Stimulated activated naive CD8-positive, alpha-beta T cell treated with anti-CD3 and anti-CD28 coated beads, Interleukin-15, Interleukin-2, amounts not matched to agents 100 ng/mL and 50 ng/mL, for 24 hours (primary cell): ENCODE data around the gene PYGL.
"Not testable (repeated sequence)": the region's sequence is repeated elsewhere in the genome, so short reads cannot be mapped to it uniquely, and the experiment has no call there.

Experiments
- H3K27ac Mint-ChIP-seq: one replicate; pipeline ENCODE4 v1.8.0; 2021; ENCODE audit warnings: mild to moderate bottlenecking, mixed read lengths
- H3K27me3 Mint-ChIP-seq: one replicate; pipeline ENCODE4 v1.8.0; 2021; ENCODE audit warnings: mixed read lengths
- H3K36me3 Mint-ChIP-seq: one replicate; pipeline ENCODE4 v1.8.0; 2021; ENCODE audit warnings: low read depth, mixed read lengths
- H3K4me1 Mint-ChIP-seq: one replicate; pipeline ENCODE4 v1.8.0; 2021; ENCODE audit warnings: low read depth, mixed read lengths
- H3K4me3 Mint-ChIP-seq: one replicate; pipeline ENCODE4 v1.8.0; 2021; ENCODE audit warnings: mild to moderate bottlenecking, mixed read lengths
- H3K9me3 Mint-ChIP-seq: one replicate; pipeline ENCODE4 v1.8.0; 2021; ENCODE audit warnings: mixed read lengths

PYGL gene

DNA sequence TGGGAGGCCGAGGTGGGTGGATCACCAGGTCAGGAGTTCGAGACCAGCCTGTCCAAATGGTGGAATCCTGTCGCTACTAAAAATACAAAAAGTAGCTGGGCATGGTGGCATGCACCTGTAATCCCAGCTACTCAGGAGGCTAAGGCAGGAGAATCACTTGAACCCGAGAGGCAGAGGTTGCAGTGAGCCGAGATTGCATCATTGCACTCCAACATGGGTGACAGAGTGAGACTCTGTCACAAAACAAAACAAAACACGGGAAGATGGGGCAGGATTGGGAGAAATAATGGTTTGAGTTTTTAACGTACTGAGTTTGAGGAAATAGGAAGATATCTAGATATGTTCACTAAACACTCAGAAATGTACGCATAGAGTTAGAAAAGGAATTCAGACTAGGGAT, 2.6 kb downstream of the PYGL start:
- H3K9me3 Mint-ChIP-seq, H3K4me3 Mint-ChIP-seq, H3K36me3 Mint-ChIP-seq, H3K27ac Mint-ChIP-seq: not testable (repeated sequence)
- peaks cover 53% of the 10 kb centered on the region for H3K27me3 Mint-ChIP-seq
- peaks cover 11% of the 10 kb centered on the region for H3K4me1 Mint-ChIP-seq

DNA sequence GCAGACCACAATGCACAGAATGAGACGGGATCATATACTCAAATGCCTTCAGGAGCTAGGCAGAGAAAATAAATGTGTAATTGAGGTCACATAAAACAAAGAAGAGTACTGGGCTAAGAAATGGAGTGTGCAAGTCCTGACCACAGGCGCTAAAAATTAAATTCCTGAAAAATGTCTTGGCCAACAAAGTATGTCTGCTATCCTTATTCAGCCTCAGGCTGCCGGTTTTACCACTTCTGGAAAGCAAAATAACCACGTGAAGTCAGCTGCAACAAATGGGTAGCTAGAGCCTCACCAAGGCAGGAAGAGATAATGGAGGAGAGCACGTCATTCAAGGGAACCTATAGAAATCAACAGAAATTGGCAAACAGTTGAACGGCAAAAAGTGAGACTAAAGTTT, 3.1 kb downstream of the PYGL start:
- Mint-ChIP-seq H3K4me1 (peaks cover 11% of the 10 kb centered on the region), H3K27me3 (peaks cover 53% of the 10 kb centered on the region), H3K36me3 (no peaks in the 10 kb centered on the region), H3K4me3 (no peak overlapping the region), H3K9me3 (no peaks in the 10 kb centered on the region), H3K27ac (no peak overlapping the region)

DNA sequence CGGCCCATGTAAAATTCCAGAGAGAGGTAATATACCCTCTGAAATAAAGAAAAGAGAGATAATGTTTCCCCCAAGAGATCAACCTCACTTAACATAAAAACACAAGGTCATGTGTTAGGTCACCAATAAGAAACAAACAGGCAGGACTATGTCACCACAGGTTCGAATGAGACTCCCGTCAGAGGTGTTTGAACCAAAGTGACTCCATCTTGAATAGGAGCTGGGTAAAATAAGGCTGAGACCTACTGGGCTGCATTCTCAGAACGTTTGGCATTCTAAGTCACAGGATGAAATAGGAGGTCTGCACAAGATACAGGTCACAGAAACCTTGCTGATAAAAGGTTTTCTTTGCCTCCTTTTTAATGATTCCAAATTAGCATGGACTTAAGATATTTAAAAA, 6.5 kb downstream of the PYGL start:
- H3K27ac Mint-ChIP-seq, result no peak overlapping the region
- no peaks in the 10 kb centered on the region for H3K36me3 Mint-ChIP-seq
- peaks cover 38% of the 10 kb centered on the region for H3K27me3 Mint-ChIP-seq
- H3K9me3 Mint-ChIP-seq, result no peaks in the 10 kb centered on the region
- no peaks in the 10 kb centered on the region for H3K4me1 Mint-ChIP-seq
- no peak overlapping the region for H3K4me3 Mint-ChIP-seq

GRCh38 chr14:50937325-50937724, 7.0 kb downstream of the PYGL start:
- H3K4me3 Mint-ChIP-seq, result no peak overlapping the region
- H3K27ac Mint-ChIP-seq, result no peak overlapping the region
- H3K36me3 Mint-ChIP-seq, result no peaks in the 10 kb centered on the region
- no peaks in the 10 kb centered on the region for H3K4me1 Mint-ChIP-seq
- H3K27me3 Mint-ChIP-seq, result peaks cover 35% of the 10 kb centered on the region
- H3K9me3 Mint-ChIP-seq, result no peaks in the 10 kb centered on the region

GRCh38 chr14:50936882-50937281, 7.4 kb downstream of the PYGL start:
- Mint-ChIP-seq H3K27me3 (peaks cover 31% of the 10 kb centered on the region), H3K4me1 (no peaks in the 10 kb centered on the region), H3K4me3 (no peak overlapping the region), H3K9me3 (no peaks in the 10 kb centered on the region), H3K36me3 (no peaks in the 10 kb centered on the region), H3K27ac (no peak overlapping the region)

- H3K36me3 Mint-ChIP-seq, result no peaks in the 10 kb centered on the region
Observed at GRCh38 chr14:50936016-50936340, 8.3 kb downstream of the PYGL start.

DNA sequence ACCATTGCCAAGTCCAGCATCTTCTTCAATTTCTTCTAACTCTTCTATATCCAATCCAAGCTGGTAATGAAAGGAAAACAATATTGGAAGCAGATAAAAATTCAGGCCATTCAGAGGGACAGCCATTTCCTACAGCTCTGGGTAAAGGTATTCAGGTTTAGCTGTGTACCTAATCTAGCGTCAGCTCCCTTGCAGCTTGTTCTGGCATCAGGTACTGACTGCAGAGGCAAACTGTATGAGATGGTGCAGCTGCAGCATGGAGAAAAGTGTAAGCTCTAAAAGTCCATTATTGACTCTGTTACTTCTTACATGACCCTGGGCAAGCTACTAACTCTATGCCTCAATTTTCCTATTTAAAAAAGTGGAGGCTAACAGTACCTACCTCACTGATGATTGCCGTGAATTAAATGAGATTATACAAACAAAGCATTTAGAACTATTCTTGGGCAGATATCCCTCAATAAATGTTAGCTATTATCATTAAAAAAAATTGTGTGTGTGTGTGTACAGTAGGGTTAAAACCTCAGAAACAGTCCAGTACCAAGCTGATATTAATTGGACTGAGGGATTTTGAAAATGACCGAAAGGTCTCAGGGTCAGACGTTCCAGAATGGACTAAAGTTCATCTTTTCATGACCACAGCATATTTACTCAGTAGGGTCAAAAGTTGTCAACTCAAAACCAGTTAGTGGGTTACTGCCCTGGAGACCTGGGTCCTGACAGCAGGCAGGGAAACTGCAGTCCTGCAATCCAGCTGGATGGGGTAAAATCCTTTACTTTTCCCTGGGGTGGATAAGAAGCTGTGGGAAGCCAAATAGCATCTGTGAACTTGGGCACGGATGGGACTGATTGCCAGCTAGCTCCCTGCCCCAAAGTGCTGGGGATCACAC, 8.9 kb downstream of the PYGL start:
- Mint-ChIP-seq H3K27me3 (peaks cover 19% of the 10 kb centered on the region), H3K4me1 (no peaks in the 10 kb centered on the region), H3K36me3 (no peaks in the 10 kb centered on the region)

More at GRCh38 chr14:50936016-50936340, 8.3 kb downstream of the PYGL start:
- H3K27ac Mint-ChIP-seq, result no peak overlapping the region
- no peak overlapping the region for H3K4me3 Mint-ChIP-seq
- H3K4me1 Mint-ChIP-seq, result no peaks in the 10 kb centered on the region
- H3K9me3 Mint-ChIP-seq, result no peaks in the 10 kb centered on the region
- H3K27me3 Mint-ChIP-seq, result peaks cover 24% of the 10 kb centered on the region

GRCh38 chr14:50932592-50933495, 11.4 kb downstream of the PYGL start:
- H3K27ac Mint-ChIP-seq, result no peak overlapping the region
- H3K4me1 Mint-ChIP-seq, result no peaks in the 10 kb centered on the region
- H3K9me3 Mint-ChIP-seq, result no peaks in the 10 kb centered on the region
- H3K36me3 Mint-ChIP-seq, result no peaks in the 10 kb centered on the region
- H3K27me3 Mint-ChIP-seq, result peaks cover 13% of the 10 kb centered on the region
- H3K4me3 Mint-ChIP-seq, result no peak overlapping the region

More for the DNA sequence above, 8.9 kb downstream of the PYGL start:
- Mint-ChIP-seq H3K4me3 (no peak overlapping the region), H3K9me3 (no peaks in the 10 kb centered on the region), H3K27ac (no peak overlapping the region)

DNA sequence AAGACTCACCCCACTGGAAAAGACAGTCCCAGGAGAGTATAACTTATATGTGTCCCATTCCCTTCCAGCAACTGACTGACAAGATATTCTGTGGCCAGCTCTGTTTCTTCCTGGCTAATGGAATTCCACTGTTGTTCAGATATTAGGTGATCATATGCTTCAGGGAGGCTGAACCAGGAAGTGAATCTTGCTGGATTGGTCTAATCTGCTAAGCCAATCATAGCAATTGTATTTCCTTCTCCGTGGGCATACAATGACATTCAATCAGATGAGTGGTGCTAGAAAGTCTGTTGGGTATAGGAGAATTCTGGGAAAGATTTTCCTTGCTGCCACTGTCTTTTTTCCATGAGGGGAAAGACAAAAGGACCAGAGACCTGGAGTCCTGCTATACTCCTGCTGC, 12.1 kb downstream of the PYGL start:
- Mint-ChIP-seq H3K4me1 (no peaks in the 10 kb centered on the region), H3K27ac (no peak overlapping the region), H3K4me3 (no peak overlapping the region), H3K27me3 (peaks cover 9% of the 10 kb centered on the region), H3K36me3 (no peaks in the 10 kb centered on the region), H3K9me3 (no peaks in the 10 kb centered on the region)

- H3K4me1 Mint-ChIP-seq, result no peaks in the 10 kb centered on the region
- no peaks in the 10 kb centered on the region for H3K36me3 Mint-ChIP-seq
- no peak overlapping the region for H3K27ac Mint-ChIP-seq
- H3K4me3 Mint-ChIP-seq, result no peak overlapping the region
- no peaks in the 10 kb centered on the region for H3K9me3 Mint-ChIP-seq
- peaks cover 9% of the 10 kb centered on the region for H3K27me3 Mint-ChIP-seq
Observed at GRCh38 chr14:50931559-50931958, 12.7 kb downstream of the PYGL start.

- Mint-ChIP-seq H3K27ac (no peak overlapping the region), H3K27me3 (peaks cover 9% of the 10 kb centered on the region), H3K36me3 (no peaks in the 10 kb centered on the region), H3K4me3 (no peak overlapping the region), H3K9me3 (no peaks in the 10 kb centered on the region), H3K4me1 (no peaks in the 10 kb centered on the region)
Observed at GRCh38 chr14:50929506-50929905, 14.8 kb downstream of the PYGL start.

DNA sequence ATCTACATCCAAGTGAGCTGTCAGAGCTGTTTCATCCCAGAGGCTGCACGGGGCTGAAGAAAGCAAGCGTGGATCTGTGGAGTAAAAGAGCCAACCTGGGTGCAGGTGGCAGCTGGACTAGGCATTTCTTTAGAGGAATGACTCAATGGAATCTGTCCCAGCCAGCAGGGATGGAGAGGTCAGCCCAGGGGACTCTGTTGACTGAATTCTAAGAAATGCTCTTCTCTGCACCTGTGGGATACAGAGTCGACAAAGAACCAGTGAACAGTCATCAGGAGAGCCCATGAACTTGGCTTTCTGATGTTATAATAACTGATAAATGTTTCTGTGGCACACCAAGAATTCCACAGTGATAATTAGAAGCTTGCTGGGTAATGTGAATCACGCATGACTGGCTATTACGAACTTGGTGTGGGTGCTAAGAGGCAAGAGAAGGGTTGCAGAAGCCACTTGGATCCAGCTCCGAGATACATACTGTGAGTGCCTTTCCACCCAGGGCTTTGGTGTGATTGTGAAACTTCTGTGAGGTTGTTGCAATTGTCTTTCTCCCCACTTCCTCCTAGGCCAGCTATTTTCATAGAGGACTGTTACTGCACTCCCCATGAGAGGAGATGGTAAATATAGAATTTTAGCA, 16.2 kb downstream of the PYGL start:
- H3K9me3 Mint-ChIP-seq, result no peaks in the 10 kb centered on the region
- no peaks in the 10 kb centered on the region for H3K4me1 Mint-ChIP-seq
- H3K27me3 Mint-ChIP-seq, result peaks cover 9% of the 10 kb centered on the region
- H3K4me3 Mint-ChIP-seq, result no peak overlapping the region
- no peak overlapping the region for H3K27ac Mint-ChIP-seq
- no peaks in the 10 kb centered on the region for H3K36me3 Mint-ChIP-seq

DNA sequence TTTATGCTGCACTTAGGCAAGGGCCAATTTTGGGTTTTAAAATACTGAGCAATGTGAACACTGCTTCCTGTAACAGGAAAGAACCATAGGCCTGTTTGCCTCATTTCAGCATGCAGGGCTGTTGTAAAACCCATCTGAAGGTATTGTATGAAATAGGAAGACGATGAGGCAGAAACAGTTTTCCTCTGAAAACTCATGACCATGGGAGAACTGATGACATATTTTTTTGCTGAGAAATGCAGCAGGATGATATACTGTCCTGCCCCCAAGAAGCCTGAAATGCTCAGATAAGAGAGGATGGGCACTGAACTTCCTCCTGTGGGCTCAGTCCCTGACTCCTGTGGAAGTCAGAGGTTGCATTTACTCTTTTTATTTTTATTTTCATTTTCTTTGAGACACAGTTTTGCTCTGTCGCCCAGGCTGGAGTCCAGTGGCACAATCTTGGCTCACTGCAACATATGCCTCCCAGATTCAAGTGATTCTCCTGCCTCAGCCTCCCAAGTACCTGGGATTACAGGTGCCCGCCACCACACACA, 17.4 kb downstream of the PYGL start:
- Mint-ChIP-seq H3K36me3 (no peaks in the 10 kb centered on the region), H3K27me3 (peaks cover 9% of the 10 kb centered on the region), H3K4me3 (no peak overlapping the region), H3K4me1 (no peaks in the 10 kb centered on the region), H3K27ac (no peak overlapping the region), H3K9me3 (no peaks in the 10 kb centered on the region)

DNA sequence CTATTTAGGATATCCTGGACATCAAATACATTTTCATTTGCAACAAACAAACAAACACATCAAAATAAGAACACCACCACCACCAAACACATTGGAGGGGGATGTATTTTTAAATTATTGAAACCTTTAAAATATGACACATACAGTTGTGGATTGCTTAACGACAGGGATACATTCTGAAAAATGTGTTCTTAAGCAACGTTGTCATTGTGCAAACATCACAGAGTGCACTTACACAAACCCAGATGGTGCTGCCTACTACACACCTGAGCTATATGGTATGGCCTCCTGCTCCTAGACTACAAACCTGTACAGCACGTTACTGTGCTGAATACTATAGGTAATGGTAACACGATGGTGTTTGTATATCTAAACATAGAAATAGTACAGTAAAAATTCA, 19.4 kb downstream of the PYGL start:
- H3K9me3 Mint-ChIP-seq, result no peaks in the 10 kb centered on the region
- no peaks in the 10 kb centered on the region for H3K4me1 Mint-ChIP-seq
- no peak overlapping the region for H3K4me3 Mint-ChIP-seq
- H3K27me3 Mint-ChIP-seq, result peaks cover 15% of the 10 kb centered on the region
- no peaks in the 10 kb centered on the region for H3K36me3 Mint-ChIP-seq
- H3K27ac Mint-ChIP-seq, result no peak overlapping the region

GRCh38 chr14:50924236-50924635, 20.0 kb downstream of the PYGL start:
- H3K4me3 Mint-ChIP-seq, result no peak overlapping the region
- H3K27me3 Mint-ChIP-seq, result peaks cover 12% of the 10 kb centered on the region
- no peaks in the 10 kb centered on the region for H3K9me3 Mint-ChIP-seq
- H3K36me3 Mint-ChIP-seq, result no peaks in the 10 kb centered on the region
- H3K4me1 Mint-ChIP-seq, result no peaks in the 10 kb centered on the region
- no peak overlapping the region for H3K27ac Mint-ChIP-seq
